Uterus (tissue), 2 donors: ENCODE results near the gene SLC26A5.

Source experiments
- POLR2A ChIP-seq, 2 donors: fragments of 450-650 bp; IDR thresholded peaks; one replicate each; pipeline ENCODE4 v1.6.1; 2016; ENCODE audit warnings: antibody characterized with exemption in 2 of 2, mild to moderate bottlenecking in 1 of 2, moderate library complexity in 1 of 2
- TF ChIP-seq, protein P1 (sequence below), 4 experiments: fragments of 200-600 bp in 2 of 4; fragments of 450-650 bp in 2 of 4; sonication (generic) in 2 of 4; IDR thresholded peaks; one replicate each; pipeline ENCODE4 v1.5.1; 2016 to 2019; ENCODE audit warnings: antibody characterized with exemption in 4 of 4, mild to moderate bottlenecking in 2 of 4, moderate library complexity in 1 of 4

DNA sequence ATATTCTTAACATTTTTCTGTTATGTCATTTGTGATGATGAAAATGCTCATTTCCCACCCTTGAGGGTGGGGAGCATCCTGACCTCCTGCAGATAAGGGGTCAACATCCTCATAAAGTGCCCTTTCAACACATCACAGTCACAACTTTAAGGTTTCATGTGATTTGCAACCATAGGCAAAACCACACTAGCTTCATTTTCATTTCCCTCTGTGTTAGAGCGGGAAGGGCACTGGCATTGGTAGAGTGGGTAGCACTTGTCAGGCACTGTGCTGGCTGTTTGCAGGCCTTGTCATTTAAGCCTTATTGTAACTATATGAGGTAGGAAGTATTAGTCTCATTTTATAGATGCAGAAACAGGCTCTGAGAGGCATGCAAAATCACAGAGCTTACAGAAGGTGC lies 58.8 kb downstream of the SLC26A5 start:
- TF ChIP-seq, protein P1, sequence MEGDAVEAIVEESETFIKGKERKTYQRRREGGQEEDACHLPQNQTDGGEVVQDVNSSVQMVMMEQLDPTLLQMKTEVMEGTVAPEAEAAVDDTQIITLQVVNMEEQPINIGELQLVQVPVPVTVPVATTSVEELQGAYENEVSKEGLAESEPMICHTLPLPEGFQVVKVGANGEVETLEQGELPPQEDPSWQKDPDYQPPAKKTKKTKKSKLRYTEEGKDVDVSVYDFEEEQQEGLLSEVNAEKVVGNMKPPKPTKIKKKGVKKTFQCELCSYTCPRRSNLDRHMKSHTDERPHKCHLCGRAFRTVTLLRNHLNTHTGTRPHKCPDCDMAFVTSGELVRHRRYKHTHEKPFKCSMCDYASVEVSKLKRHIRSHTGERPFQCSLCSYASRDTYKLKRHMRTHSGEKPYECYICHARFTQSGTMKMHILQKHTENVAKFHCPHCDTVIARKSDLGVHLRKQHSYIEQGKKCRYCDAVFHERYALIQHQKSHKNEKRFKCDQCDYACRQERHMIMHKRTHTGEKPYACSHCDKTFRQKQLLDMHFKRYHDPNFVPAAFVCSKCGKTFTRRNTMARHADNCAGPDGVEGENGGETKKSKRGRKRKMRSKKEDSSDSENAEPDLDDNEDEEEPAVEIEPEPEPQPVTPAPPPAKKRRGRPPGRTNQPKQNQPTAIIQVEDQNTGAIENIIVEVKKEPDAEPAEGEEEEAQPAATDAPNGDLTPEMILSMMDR (IDR thresholded peaks at IDR 0.05) = no peak
- TF ChIP-seq POLR2A (IDR thresholded peaks at IDR 0.05) = no peak
